Transverse colon (tissue), 3 donors: Measurements from ENCODE around the gene TRHDE.

Experiments used
- CTCF ChIP-seq, 5 experiments: fragments of 200-600 bp in 3 of 5; fragments of 450-650 bp in 2 of 5; sonication (generic) in 3 of 5; IDR thresholded peaks; 1 replicate in 2 of 5; 2 replicates in 3 of 5; pipeline ENCODE4 v1.5.1; 2016 to 2017; ENCODE audit warnings: antibody characterized with exemption in 5 of 5, inconsistent platforms in 3 of 5, mild to moderate bottlenecking in 2 of 5, moderate library complexity in 1 of 5
- EP300 ChIP-seq: sonication (generic); formaldehyde crosslinking; IDR thresholded peaks from one replicate; pipeline ENCODE4 v1.6.1; 2017; ENCODE audit warnings: antibody characterized with exemption, low read depth
- POLR2A ChIP-seq: fragments of 450-650 bp; IDR thresholded peaks from one replicate; pipeline ENCODE4 v1.6.1; 2016; ENCODE audit warnings: antibody characterized with exemption, mild to moderate bottlenecking, moderate library complexity

DNA sequence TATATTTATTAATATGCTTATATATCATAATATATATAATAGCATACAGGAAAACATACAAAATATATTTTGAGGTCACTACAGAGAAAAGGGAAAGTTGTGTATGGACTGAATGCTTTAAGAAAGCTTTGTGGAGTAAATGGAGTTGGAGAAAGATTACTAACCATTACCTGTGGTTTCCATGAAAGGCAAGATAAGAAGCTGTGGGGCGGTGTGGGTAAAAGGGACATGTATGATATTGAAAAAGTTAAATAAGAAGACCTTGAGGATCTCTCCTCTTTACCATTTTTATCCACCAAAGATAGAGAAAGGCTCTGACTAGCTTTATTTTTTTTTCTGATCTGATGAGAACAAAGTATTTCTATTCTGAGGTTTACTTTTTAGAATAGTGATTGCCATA is 404.4 kb downstream of the TRHDE start:
- TF ChIP-seq CTCF (IDR thresholded peaks at IDR 0.05) (no peak), EP300 (no peak), POLR2A (no peak)
